MV-4-11 (cell line): ENCODE results near the gene SNN.

Experiments
- DNase-seq: peaks from one replicate; lab custom pipeline; 2025; lab: John Stamatoyannopoulos, UW

SNN gene

GRCh38 chr16:11679941-11680911 lies 12.0 kb downstream of the SNN start:
- no peak for DNase-seq

GRCh38 chr16:11681556-11681955 lies 13.3 kb downstream of the SNN start:
- peak; percentile 54 for DNase-seq

- DNase-seq = peak; percentile 92
These were observed 13.9 kb downstream of the SNN start for GRCh38 chr16:11681976-11682654.

- DNase-seq = peak; percentile 77
These were observed 14.4 kb downstream of the SNN start for GRCh38 chr16:11682655-11683096.

- DNase-seq = no peak
These were observed 14.9 kb downstream of the SNN start for GRCh38 chr16:11683145-11683544.

- no peak for DNase-seq
These were observed 16.2 kb downstream of the SNN start for GRCh38 chr16:11684231-11685025.

GRCh38 chr16:11685844-11686618 lies 17.8 kb downstream of the SNN start:
- DNase-seq = no peak

DNA sequence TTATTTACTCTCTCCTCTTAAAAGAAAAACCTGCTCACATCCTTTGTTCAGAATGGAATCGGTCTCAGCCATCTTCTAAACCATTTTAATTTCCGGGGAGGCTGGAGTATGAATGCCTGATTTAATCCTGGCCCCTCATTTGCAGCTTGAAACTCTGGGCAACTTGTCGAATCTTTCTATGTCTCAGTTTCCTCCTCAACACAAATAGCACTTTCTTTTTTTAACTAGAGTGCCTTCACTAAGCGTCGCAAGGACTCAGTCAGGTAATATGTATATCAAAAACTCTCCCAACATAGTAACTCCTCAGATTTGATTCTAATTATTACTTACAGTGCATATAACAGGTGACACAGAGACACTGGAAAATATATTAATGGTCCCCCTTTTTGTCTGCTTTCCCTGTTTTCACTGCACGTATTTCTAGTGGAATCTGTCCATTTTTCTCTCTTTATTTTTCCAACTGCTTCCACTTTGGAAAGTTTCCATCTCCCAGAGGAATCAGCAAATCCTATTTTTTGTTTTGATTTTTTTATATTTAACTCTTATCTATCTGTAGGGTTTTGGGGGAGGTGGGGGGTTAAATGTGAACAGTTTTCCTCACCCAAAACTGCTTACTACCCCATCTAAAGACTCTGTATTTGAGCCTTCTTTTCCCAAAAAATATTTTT lies 18.6 kb downstream of the SNN start:
- DNase-seq = no peak

GRCh38 chr16:11687601-11688519 lies 19.6 kb downstream of the SNN start:
- DNase-seq = no peak

GRCh38 chr16:11688520-11688886 lies 20.2 kb downstream of the SNN start:
- DNase-seq = no peak

DNA sequence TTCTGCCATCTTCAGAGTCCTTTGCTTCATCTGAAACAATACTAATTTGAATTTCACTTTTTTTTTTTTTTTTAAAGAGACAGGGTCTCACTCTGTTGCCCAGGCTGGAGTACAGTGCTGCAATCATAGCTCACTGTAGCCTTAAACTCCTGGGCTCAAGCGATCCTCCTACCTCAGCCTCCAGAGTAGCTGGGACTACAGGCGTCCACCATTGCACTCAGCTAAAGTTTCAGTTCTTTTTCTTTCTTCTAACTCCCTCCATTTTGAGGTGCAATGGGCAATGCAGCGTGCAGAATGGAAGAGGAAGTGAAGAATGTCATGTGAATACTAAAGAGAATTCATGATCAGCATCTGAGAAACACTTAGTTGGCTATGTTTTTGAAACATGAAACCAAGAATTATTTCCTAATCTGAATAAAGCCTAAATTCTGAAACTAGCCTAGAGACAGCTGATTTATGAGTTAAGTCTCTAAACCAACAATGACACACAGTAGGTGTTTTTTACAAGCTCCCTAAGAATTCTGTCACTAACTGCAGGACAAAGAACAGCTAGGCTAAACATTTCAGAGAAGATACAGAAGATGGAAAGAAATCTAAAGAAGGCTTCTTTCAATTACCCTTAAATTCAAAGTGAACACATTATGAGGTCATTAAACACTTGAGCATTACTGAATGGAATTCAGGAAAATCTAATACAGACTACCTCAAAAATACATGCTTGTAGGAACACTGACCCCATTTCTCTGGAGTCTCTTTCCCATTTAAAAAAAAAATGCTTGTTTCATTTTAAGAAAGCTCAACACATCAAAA lies 21.0 kb downstream of the SNN start:
- peak; percentile 94 for DNase-seq

GRCh38 chr16:11691235-11691634 lies 23.0 kb downstream of the SNN start:
- DNase-seq = no peak

DNA sequence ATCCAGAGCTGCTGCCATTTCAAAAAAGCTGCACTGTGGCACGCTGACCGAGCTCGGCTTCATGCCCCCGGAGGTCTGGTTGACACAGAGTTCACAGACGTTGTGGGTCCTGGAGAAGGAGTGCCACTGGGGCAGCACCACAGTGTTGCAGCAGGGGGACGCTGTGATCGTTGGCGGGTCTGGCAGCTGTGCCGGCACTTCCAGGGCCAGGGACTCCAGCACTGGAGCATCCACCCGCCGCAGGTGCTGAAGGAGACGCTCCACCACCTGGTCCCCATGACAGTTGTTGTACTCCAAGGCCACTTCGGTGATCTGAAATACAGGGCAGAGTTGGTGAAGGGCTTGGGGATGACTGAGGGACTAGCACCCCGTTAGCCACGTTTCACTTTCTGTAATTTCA lies 23.5 kb downstream of the SNN start:
- DNase-seq = no peak

GRCh38 chr16:11692171-11692570 lies 23.9 kb downstream of the SNN start:
- DNase-seq = no peak

GRCh38 chr16:11692651-11693050 lies 24.4 kb downstream of the SNN start:
- no peak for DNase-seq

DNA sequence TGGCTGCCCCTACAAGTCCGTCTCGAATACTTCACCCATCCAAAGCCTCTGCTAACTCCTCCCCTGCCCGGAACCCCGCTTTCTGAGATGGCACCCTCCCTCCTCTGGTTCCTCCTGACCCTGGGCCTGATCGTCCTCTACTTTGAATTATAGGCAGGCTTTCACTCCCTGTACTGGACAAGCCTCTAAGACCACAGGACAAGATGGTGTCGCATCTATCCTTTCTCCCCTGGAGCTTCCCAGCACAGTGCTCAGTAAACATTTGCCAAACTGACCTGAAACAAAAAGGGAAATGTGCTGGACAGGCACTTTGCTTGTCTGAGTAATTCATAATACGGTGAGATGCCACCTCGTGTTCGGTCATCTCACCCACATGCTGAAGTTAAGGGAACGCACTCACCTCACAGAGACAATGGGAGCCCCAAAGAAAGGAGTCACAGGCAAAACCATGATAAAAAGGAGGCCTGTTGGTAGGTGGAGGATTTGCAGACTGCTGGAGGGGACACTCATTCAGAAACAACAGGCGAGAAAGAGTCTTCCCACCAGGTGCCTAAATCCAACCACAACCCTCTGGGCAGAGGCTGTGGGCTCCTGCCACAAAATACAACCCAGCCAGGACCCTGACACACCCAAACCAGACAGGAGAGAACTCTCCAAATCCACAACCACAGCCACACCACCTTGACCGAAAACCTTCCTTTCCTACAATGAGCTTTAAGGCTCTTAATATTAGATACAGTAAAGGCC lies 28.2 kb downstream of the SNN start:
- DNase-seq = no peak

DNA sequence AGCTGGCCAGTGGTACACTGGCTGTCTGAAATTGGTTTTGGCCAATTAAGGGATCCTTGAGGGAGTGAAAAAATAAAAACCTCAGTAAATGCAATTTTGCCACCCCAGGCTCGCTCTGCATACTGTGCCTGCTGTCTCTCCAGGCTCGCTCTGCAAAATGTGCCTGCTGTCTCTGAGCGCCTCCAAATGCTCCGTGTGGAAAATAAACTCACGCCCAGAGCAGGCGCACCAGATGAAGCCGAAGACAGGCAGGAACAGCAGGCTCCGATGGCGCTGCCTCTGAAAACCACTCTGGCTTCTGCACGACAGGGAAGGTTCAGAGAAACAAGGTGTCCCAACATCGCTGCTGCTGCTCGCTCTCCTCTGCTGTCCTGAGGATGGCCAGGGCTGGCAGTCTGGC lies 29.1 kb downstream of the SNN start:
- DNase-seq = no peak

GRCh38 chr16:11698271-11698689 lies 30.0 kb downstream of the SNN start:
- no peak for DNase-seq
